ENCODE results near the gene DAND5.

Gene DAND5

GRCh38 chr19:12994701-12995595 is 25.6 kb downstream of the DAND5 start, which contains the start of gene NFIX:
Gene NFIX, plus strand, starts transcription at chr19:12995475. Its CDS starts 363 bp downstream, at chr19:12995838.
- no peak for DNase-seq

- no peak for DNase-seq
These were observed 26.4 kb downstream of the DAND5 start for GRCh38 chr19:12995596-12996405.

- no peak for DNase-seq
These were observed 27.2 kb downstream of the DAND5 start for GRCh38 chr19:12996406-12997094.

GRCh38 chr19:12997179-12997966 is 28.0 kb downstream of the DAND5 start:
- DNase-seq = no peak

- DNase-seq = no peak
These were observed 28.9 kb downstream of the DAND5 start for GRCh38 chr19:12997967-12998940.

GRCh38 chr19:13001166-13001501 is 31.8 kb downstream of the DAND5 start:
- DNase-seq = no peak

GRCh38 chr19:13001502-13002165 is 32.3 kb downstream of the DAND5 start:
- DNase-seq = no peak

GRCh38 chr19:13002166-13002898 is 33.0 kb downstream of the DAND5 start:
- DNase-seq = peak; percentile 91 to 92

GRCh38 chr19:13003081-13003480 is 33.7 kb downstream of the DAND5 start:
- no peak for DNase-seq

GRCh38 chr19:13004273-13004672 is 34.9 kb downstream of the DAND5 start:
- no peak for DNase-seq

- no peak for DNase-seq
These were observed 35.9 kb downstream of the DAND5 start for GRCh38 chr19:13005253-13005652.

GRCh38 chr19:13005861-13006370 is 36.5 kb downstream of the DAND5 start:
- no peak for DNase-seq

- no peak for DNase-seq
These were observed 37.3 kb downstream of the DAND5 start for GRCh38 chr19:13006431-13007281.

- DNase-seq = no peak
These were observed 38.1 kb downstream of the DAND5 start for GRCh38 chr19:13007292-13008045.

GRCh38 chr19:13008926-13009787 is 39.8 kb downstream of the DAND5 start:
- no peak for DNase-seq

GRCh38 chr19:13010038-13010991 is 40.9 kb downstream of the DAND5 start:
- DNase-seq = no peak
